NCI-H1436 (cell line): Measurements from ENCODE around the gene SLC38A7.

Experiments used
- DNase-seq: peaks from one replicate; lab custom pipeline; 2025; lab: John Stamatoyannopoulos, UW

Gene SLC38A7

GRCh38 chr16:58636466-58636865 lies 48.1 kb downstream of the SLC38A7 start:
- DNase-seq, result no peak

GRCh38 chr16:58635502-58635901 lies 49.1 kb downstream of the SLC38A7 start:
- no peak for DNase-seq

- DNase-seq, result no peak
These were observed 50.2 kb downstream of the SLC38A7 start for GRCh38 chr16:58634265-58634802.

- DNase-seq, result peak; percentile 98
These were observed 54.6 kb downstream of the SLC38A7 start, which contains the start of gene CNOT1 for GRCh38 chr16:58629733-58630640. CNOT1 (minus strand) TSS chr16:58629826; CDS start chr16:58599337, 30,489 bp downstream.

- DNase-seq, result no peak
These were observed 55.5 kb downstream of the SLC38A7 start for GRCh38 chr16:58628845-58629732.

- no peak for DNase-seq
These were observed 60.4 kb downstream of the SLC38A7 start for GRCh38 chr16:58624209-58624608.

GRCh38 chr16:58620396-58620795 lies 64.2 kb downstream of the SLC38A7 start:
- no peak for DNase-seq

GRCh38 chr16:58615280-58615679 lies 69.3 kb downstream of the SLC38A7 start:
- no peak for DNase-seq
